Measurements from ENCODE around the gene FBLN5.

- no peak for TF ChIP-seq CTCF (IDR thresholded peaks at IDR 0.05; ENCODE audit: low read depth, low read length)
- TF ChIP-seq EZH2phosphoT487 (IDR thresholded peaks at IDR 0.05; ENCODE audit: low read depth), result no peak
Measured at GRCh38 chr14:91942128-91942527, 5.4 kb downstream of the FBLN5 start.
